Mesendoderm (in vitro differentiated cells): ENCODE results near the gene CTSF.
"Not testable (repeated sequence)": the region's sequence is repeated elsewhere in the genome, so short reads cannot be mapped to it uniquely, and the experiment has no call there.

Source experiments
- DNase-seq: peaks from one replicate; pipeline ENCODE4 v3.0.0; 2013
- H2AK5ac ChIP-seq: 2 replicates; pipeline ENCODE4 v1.6.1; 2013; ENCODE audit warnings: low read length, inconsistent platforms
- H2BK120ac ChIP-seq: 2 replicates; pipeline ENCODE4 v1.6.1; 2013; ENCODE audit warnings: low read depth, mild to moderate bottlenecking, low read length, moderate library complexity, mixed read lengths
- H2BK15ac ChIP-seq: replicated peaks from 2 replicates; pipeline ENCODE4 v1.6.1; 2013; ENCODE audit warnings: low read depth, mild to moderate bottlenecking, moderate library complexity
- H2BK5ac ChIP-seq: 2 replicates; pipeline ENCODE4 v1.6.1; 2013; ENCODE audit warnings: low read length, inconsistent platforms
- H3K18ac ChIP-seq: 2 replicates; pipeline ENCODE4 v1.6.1; 2013; ENCODE audit warnings: mild to moderate bottlenecking, low read length, mixed read lengths
- H3K23ac ChIP-seq: one replicate; pipeline ENCODE4 v1.6.1; 2013; ENCODE audit warnings: low read length
- H3K27ac ChIP-seq: 2 replicates; pipeline ENCODE4 v1.5.1; 2013; ENCODE audit warnings: low read depth, mild to moderate bottlenecking, inconsistent platforms, low read length, moderate library complexity
- H3K27me3 ChIP-seq: 2 replicates; pipeline ENCODE4 v1.6.1; 2013; ENCODE audit warnings: low read length, control low read depth, mild to moderate bottlenecking, inconsistent platforms; ENCODE audit not compliant: insufficient read depth, poor library complexity
- H3K36me3 ChIP-seq: 2 replicates; pipeline ENCODE4 v1.6.1; 2013; ENCODE audit warnings: low read length, inconsistent platforms; ENCODE audit not compliant: control insufficient read depth, insufficient read depth
- H3K4ac ChIP-seq: one replicate; pipeline ENCODE4 v1.6.1; 2013; ENCODE audit warnings: low read depth, mild to moderate bottlenecking, low read length, moderate library complexity
- H3K4me1 ChIP-seq: 2 replicates; pipeline ENCODE4 v1.6.1; 2013; ENCODE audit warnings: low read depth, low read length, inconsistent platforms; ENCODE audit not compliant: control insufficient read depth
- H3K4me2 ChIP-seq: 2 replicates; pipeline ENCODE4 v1.6.1; 2013; ENCODE audit warnings: low read length
- H3K4me3 ChIP-seq: 2 replicates; pipeline ENCODE4 v1.5.1; 2013; ENCODE audit warnings: mild to moderate bottlenecking, low read length
- H3K56ac ChIP-seq: one replicate; pipeline ENCODE4 v1.6.1; 2013; ENCODE audit warnings: low read length
- H3K79me1 ChIP-seq: 2 replicates; pipeline ENCODE4 v1.6.1; 2013; ENCODE audit warnings: low read length, inconsistent platforms
- H3K79me2 ChIP-seq: 2 replicates; pipeline ENCODE4 v1.6.1; 2013; ENCODE audit warnings: mild to moderate bottlenecking, low read length; ENCODE audit not compliant: control insufficient read depth, insufficient read depth
- H3K9ac ChIP-seq: 2 replicates; pipeline ENCODE4 v1.6.1; 2013; ENCODE audit warnings: low read length, inconsistent platforms
- H4K5ac ChIP-seq: one replicate; pipeline ENCODE4 v1.6.1; 2013; ENCODE audit warnings: low read length
- H4K8ac ChIP-seq: one replicate; pipeline ENCODE4 v1.6.1; 2013; ENCODE audit warnings: low read depth, mild to moderate bottlenecking, control low read depth, low read length, moderate library complexity
- WGBS: extraction: QIAGEN DNeasy Blood & Tissue Kit; methylation state at CpG from one replicate; pipeline ENCODE4 v1.1.7; 2013; ENCODE audit warnings: low lambda C conversion rate, missing lambda C conversion rate; ENCODE audit not compliant: insufficient coverage; ENCODE audit errors: extremely low coverage; 5-methylcytosine and 5-hydroxymethylcytosine counted together

CTSF gene

DNA sequence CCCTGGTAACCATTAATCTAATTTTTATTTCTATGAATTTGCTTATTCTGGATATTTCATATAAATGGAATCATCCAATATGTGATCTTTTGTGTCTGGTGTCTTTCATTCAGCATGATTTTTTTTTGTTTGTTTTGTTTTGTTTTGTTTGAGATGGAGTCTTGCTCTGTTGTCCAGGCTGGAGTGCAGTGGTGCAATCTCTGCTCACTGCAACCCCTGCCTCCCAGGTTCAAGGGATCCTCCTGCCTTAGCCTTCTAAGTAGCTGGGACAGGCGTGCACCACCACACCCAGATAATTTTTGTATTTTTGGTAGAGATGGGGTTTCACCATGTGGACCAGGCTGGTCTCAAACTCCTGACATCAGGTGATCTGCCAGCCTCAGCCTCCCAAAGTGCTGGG lies 17.0 kb upstream of the CTSF start:
- not testable (repeated sequence) for H3K23ac ChIP-seq

DNA sequence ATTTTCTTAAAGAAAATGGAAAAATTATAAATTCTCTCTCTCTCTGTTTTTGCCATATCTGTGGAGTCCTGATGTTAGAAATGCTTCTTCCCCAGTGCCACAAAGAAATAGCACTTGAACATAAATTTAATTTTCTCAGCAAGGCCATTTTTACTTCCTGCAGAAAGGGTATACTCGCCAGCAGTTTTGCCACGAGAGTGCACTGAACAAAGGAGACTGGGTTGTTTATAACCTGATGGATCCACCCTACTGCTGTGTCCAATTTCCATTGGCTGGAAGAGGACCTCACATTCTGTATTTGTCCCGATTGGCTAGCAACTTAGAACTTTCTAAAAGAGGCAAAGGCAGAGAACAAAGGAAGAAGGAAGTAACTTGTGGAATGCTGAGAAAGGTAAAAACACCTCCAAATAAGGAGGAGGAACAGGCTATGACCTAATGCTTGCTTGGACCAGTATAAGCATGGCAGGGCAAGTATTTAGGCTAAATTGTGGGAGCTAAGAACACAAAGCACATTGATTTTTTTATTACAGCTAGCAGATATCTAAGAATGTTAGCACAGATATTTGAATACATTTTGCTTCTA lies 14.2 kb upstream of the CTSF start:
- not testable (repeated sequence) for H3K23ac ChIP-seq, DNase-seq, H3K27ac ChIP-seq

More for the DNA sequence above, 17.0 kb upstream of the CTSF start:
- not testable (repeated sequence) for H3K56ac ChIP-seq, H3K27me3 ChIP-seq, H3K79me1 ChIP-seq, H3K36me3 ChIP-seq, H2BK5ac ChIP-seq, H3K79me2 ChIP-seq, H2AK5ac ChIP-seq, H4K8ac ChIP-seq, H3K18ac ChIP-seq, DNase-seq, H3K4ac ChIP-seq, H3K4me2 ChIP-seq, H3K4me1 ChIP-seq, H4K5ac ChIP-seq, H3K27ac ChIP-seq, H2BK15ac ChIP-seq, H2BK120ac ChIP-seq, H3K9ac ChIP-seq, H3K4me3 ChIP-seq
- WGBS = no CpG with 5 or more reads among the region's 1 CpG

DNA sequence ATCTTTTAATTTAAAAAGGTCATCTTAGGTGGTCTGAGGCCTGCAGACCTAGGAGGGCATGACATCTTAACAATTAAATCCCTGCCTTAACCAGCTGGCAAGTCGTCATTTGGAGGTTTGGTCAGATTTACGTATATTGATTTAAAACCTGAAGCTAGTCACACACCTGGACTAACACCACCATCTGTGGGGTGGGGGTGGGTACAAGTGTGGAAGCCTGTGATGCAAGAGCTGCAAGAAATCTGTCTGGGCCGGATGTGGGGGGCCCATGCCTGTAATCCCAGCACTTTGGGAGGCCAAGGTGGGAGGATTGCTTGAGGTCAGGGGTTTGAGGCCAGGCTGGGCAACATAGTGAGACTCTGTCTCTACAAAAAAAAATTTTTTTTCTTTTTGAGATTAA lies 12.9 kb upstream of the CTSF start:
- H3K4me3 ChIP-seq = no peak overlapping the region
- H3K4me1 ChIP-seq = no peaks in the 10 kb centered on the region
- no peak overlapping the region for H2BK5ac ChIP-seq
- H3K27ac ChIP-seq = no peak overlapping the region
- H4K8ac ChIP-seq = no peak overlapping the region
- H3K36me3 ChIP-seq = no peaks in the 10 kb centered on the region
- H3K4me2 ChIP-seq = no peak overlapping the region
- H4K5ac ChIP-seq = no peak overlapping the region
- no peak for DNase-seq
- no CpG with 5 or more reads among the region's 3 CpGs for WGBS
- no peak overlapping the region for H3K23ac ChIP-seq
- H3K56ac ChIP-seq = no peak overlapping the region
- no peak overlapping the region for H2AK5ac ChIP-seq
- H3K79me1 ChIP-seq = no peaks in the 10 kb centered on the region
- no peak overlapping the region for H2BK120ac ChIP-seq
- no peak overlapping the region for H3K9ac ChIP-seq
- no peaks in the 10 kb centered on the region for H3K79me2 ChIP-seq
- no peak overlapping the region for H2BK15ac ChIP-seq
- no peaks in the 10 kb centered on the region for H3K27me3 ChIP-seq
- H3K4ac ChIP-seq = no peak overlapping the region
- H3K18ac ChIP-seq = no peak overlapping the region

More for the DNA sequence above, 14.2 kb upstream of the CTSF start:
- not testable (repeated sequence) for H4K8ac ChIP-seq, H3K27me3 ChIP-seq, H2AK5ac ChIP-seq, H3K4me2 ChIP-seq, H3K4me1 ChIP-seq, H3K4me3 ChIP-seq, H2BK120ac ChIP-seq, H3K18ac ChIP-seq, H3K4ac ChIP-seq, H4K5ac ChIP-seq, H2BK5ac ChIP-seq, H3K9ac ChIP-seq, H3K79me2 ChIP-seq, H3K56ac ChIP-seq, H3K36me3 ChIP-seq, H2BK15ac ChIP-seq, H3K79me1 ChIP-seq
- WGBS = no CpG with 5 or more reads among the region's 3 CpGs

DNA sequence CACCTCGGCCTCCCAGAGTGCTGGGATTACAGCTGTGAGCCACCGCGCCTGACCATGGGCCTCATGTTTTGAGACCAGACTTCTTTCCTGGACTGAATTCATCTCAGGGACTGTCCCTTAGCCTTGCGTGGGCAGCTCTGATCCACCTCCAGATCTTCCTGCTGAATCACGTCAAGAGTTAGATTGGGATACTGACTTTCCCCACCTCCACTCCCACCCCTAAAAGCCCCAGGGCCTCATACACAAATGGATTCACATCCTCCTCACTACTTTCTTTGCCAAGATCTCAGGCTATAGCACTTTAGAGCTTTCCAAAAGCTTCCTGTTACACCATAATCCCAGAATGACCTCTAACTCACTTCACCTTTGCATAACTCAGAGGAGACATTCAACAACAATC lies 12.4 kb upstream of the CTSF start:
- no peak overlapping the region for H3K23ac ChIP-seq
- no peak overlapping the region for H4K8ac ChIP-seq
- no peak overlapping the region for H4K5ac ChIP-seq
- H3K36me3 ChIP-seq = no peaks in the 10 kb centered on the region
- no peak overlapping the region for H3K4me2 ChIP-seq
- no peak overlapping the region for H3K27ac ChIP-seq
- no peak overlapping the region for H3K18ac ChIP-seq
- no CpG with 5 or more reads among the region's 5 CpGs for WGBS
- no peak overlapping the region for H2BK120ac ChIP-seq
- H3K4ac ChIP-seq = no peak overlapping the region
- H2AK5ac ChIP-seq = no peak overlapping the region
- no peak overlapping the region for H3K4me3 ChIP-seq
- no peak for DNase-seq
- no peaks in the 10 kb centered on the region for H3K79me2 ChIP-seq
- no peaks in the 10 kb centered on the region for H3K79me1 ChIP-seq
- H2BK5ac ChIP-seq = no peak overlapping the region
- H3K4me1 ChIP-seq = no peaks in the 10 kb centered on the region
- H2BK15ac ChIP-seq = no peak overlapping the region
- no peak overlapping the region for H3K9ac ChIP-seq
- H3K27me3 ChIP-seq = no peaks in the 10 kb centered on the region
- no peak overlapping the region for H3K56ac ChIP-seq

DNA sequence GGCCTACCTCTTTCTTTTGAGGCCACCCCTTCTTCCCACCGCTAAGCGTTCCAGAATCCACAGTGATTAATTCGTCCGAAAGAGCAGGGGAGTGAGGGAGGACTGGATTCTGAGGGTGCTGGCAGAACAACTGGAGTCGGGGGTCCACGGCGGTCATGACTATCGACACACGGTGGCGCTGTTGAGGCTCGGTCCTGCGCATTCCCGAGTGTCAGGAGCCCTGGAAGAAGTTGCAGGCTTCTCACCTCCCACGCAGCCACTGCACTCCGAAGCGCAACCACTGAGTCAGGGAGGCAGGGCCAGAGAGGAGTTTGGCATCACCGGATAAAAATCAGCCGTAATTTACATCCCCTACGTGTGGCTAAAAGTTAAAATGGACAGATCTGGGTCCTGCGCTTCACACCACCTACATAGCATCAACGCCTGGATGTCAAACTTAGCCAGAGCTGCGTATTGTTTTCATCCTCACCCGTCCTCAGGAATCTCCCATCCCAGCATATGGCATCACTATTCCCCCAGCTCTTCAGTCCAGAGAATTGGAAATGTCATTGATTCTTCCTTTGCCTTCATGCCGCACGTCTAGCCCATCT lies 10.7 kb upstream of the CTSF start:
- no peak overlapping the region for H2BK15ac ChIP-seq
- no CpG with 5 or more reads among the region's 25 CpGs for WGBS
- H3K27ac ChIP-seq = no peak overlapping the region
- peak; percentile 70 for DNase-seq
- H3K4me3 ChIP-seq = no peak overlapping the region
- no peak overlapping the region for H3K18ac ChIP-seq
- H3K4me2 ChIP-seq = no peak overlapping the region
- H4K5ac ChIP-seq = no peak overlapping the region
- H3K4me1 ChIP-seq = no peaks in the 10 kb centered on the region
- no peaks in the 10 kb centered on the region for H3K79me2 ChIP-seq
- H3K36me3 ChIP-seq = no peaks in the 10 kb centered on the region
- no peak overlapping the region for H3K9ac ChIP-seq
- no peak overlapping the region for H2BK120ac ChIP-seq
- H3K4ac ChIP-seq = no peak overlapping the region
- no peak overlapping the region for H3K23ac ChIP-seq
- H3K27me3 ChIP-seq = no peaks in the 10 kb centered on the region
- no peak overlapping the region for H4K8ac ChIP-seq
- no peaks in the 10 kb centered on the region for H3K79me1 ChIP-seq
- no peak overlapping the region for H2AK5ac ChIP-seq
- no peak overlapping the region for H3K56ac ChIP-seq
- H2BK5ac ChIP-seq = no peak overlapping the region

DNA sequence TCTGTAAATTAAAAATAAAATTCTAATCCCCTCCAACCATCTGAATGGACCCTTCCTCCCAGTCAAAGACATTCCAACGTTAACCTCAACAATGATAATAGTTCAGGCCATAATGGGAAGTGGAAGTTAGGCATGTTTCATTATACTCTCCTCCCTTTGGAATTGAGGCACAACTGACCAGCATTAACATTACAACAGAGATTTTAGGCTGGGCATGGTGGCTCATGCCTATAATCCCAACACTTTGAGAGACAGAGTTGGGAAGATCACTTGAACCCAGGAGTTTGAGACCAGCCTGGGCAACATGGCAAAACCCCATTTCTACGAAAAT lies 2.4 kb upstream of the CTSF start:
- Histone ChIP-seq H3K4me2 (no peak overlapping the region), H3K56ac (peak overlapping the region; percentile 71), H4K8ac (no peak overlapping the region), H3K79me1 (no peaks in the 10 kb centered on the region), H3K27me3 (no peaks in the 10 kb centered on the region), H2BK5ac (peak overlapping the region; percentile 54), H3K27ac (no peak overlapping the region), H3K79me2 (no peaks in the 10 kb centered on the region), H3K4ac (no peak overlapping the region), H3K4me1 (peaks cover 7% of the 10 kb centered on the region), H3K36me3 (no peaks in the 10 kb centered on the region), H2BK15ac (no peak overlapping the region), H3K23ac (no peak overlapping the region), H3K4me3 (no peak overlapping the region), H2AK5ac (no peak overlapping the region), H2BK120ac (no peak overlapping the region), H4K5ac (no peak overlapping the region), H3K9ac (no peak overlapping the region), H3K18ac (peak overlapping the region; percentile 19)
- DNase-seq = no peak
- no CpG with 5 or more reads among the region's 2 CpGs for WGBS
